Measurements from ENCODE around the gene HNRNPH3. TPM values are rescaled to one million over a fixed set of nuclear protein-coding genes. Genes with fewer than 3 reads are reported as not detected.

HNRNPH3 gene
- total RNA-seq, 1 donor from 2014 or later, result 90.1 TPM

GRCh38 chr10:68301301-68301700 lies 30.6 kb upstream of the HNRNPH3 start:
- Histone ChIP-seq H3K9me3 (ENCODE audit: insufficient read depth, low read depth, low read length) (no peaks in the 10 kb centered on the region), H3K4me2 (ENCODE audit: low read length) (no peak overlapping the region), H2AFZ (ENCODE audit: low read depth, low read length) (no peak overlapping the region), H3K27ac (ENCODE audit: low read depth, low read length) (no peak overlapping the region), H3K36me3 (ENCODE audit: insufficient read depth, low read length) (no peaks in the 10 kb centered on the region), H3K9ac (ENCODE audit: low read length) (no peak overlapping the region), H3K27me3 (ENCODE audit: insufficient read depth, low read length) (no peaks in the 10 kb centered on the region), H4K20me1 (ENCODE audit: insufficient read depth, low read length) (no peaks in the 10 kb centered on the region), H3K4me3 (ENCODE audit: insufficient read depth, low read depth, low read length) (no peak overlapping the region), H3K79me2 (ENCODE audit: insufficient read depth, low read length) (no peaks in the 10 kb centered on the region), H3K4me1 (ENCODE audit: insufficient read depth, low read length) (no peaks in the 10 kb centered on the region)
- Mint-ChIP-seq H3K27ac (ENCODE audit: unreplicated experiment) (no peak overlapping the region), H3K27me3 (ENCODE audit: low read depth, unreplicated experiment) (peaks cover 11% of the 10 kb centered on the region), H3K4me1 (ENCODE audit: low read depth, unreplicated experiment) (no peaks in the 10 kb centered on the region), H3K4me3 (ENCODE audit: unreplicated experiment) (peak overlapping the region; percentile 54), H3K36me3 (ENCODE audit: low read depth, unreplicated experiment) (no peaks in the 10 kb centered on the region), H3K9me3 (ENCODE audit: unreplicated experiment) (no peaks in the 10 kb centered on the region)
- FAIRE-seq (no peak), DNase-seq (ENCODE audit: low read depth) (no peak)
- TF ChIP-seq CTCF (IDR thresholded peaks at IDR 0.05; ENCODE audit: insufficient read depth, low read depth, low read length) (no peak), EZH2 (IDR thresholded peaks at IDR 0.05; ENCODE audit: insufficient read depth, low read length) (no peak)

GRCh38 chr10:68301790-68302502 lies 29.9 kb upstream of the HNRNPH3 start:
- Histone ChIP-seq H3K9me3 (ENCODE audit: insufficient read depth, low read depth, low read length) (no peaks in the 10 kb centered on the region), H3K4me1 (ENCODE audit: insufficient read depth, low read length) (no peaks in the 10 kb centered on the region), H4K20me1 (ENCODE audit: insufficient read depth, low read length) (no peaks in the 10 kb centered on the region), H3K27ac (ENCODE audit: low read depth, low read length) (no peak overlapping the region), H3K4me2 (ENCODE audit: low read length) (no peak overlapping the region), H3K27me3 (ENCODE audit: insufficient read depth, low read length) (no peaks in the 10 kb centered on the region), H3K9ac (ENCODE audit: low read length) (no peak overlapping the region), H3K36me3 (ENCODE audit: insufficient read depth, low read length) (no peaks in the 10 kb centered on the region), H2AFZ (ENCODE audit: low read depth, low read length) (no peak overlapping the region), H3K4me3 (ENCODE audit: insufficient read depth, low read depth, low read length) (no peak overlapping the region), H3K79me2 (ENCODE audit: insufficient read depth, low read length) (no peaks in the 10 kb centered on the region)
- Mint-ChIP-seq H3K9me3 (ENCODE audit: unreplicated experiment) (no peaks in the 10 kb centered on the region), H3K36me3 (ENCODE audit: low read depth, unreplicated experiment) (no peaks in the 10 kb centered on the region), H3K27ac (ENCODE audit: unreplicated experiment) (no peak overlapping the region), H3K27me3 (ENCODE audit: low read depth, unreplicated experiment) (peaks cover 11% of the 10 kb centered on the region), H3K4me3 (ENCODE audit: unreplicated experiment) (no peak overlapping the region), H3K4me1 (ENCODE audit: low read depth, unreplicated experiment) (peaks cover 2% of the 10 kb centered on the region)
- FAIRE-seq (no peak), DNase-seq (ENCODE audit: low read depth) (peak; percentile 60)
- TF ChIP-seq CTCF (IDR thresholded peaks at IDR 0.05; ENCODE audit: insufficient read depth, low read depth, low read length), result peak; percentile 66
- TF ChIP-seq EZH2 (IDR thresholded peaks at IDR 0.05; ENCODE audit: insufficient read depth, low read length), result no peak

GRCh38 chr10:68302503-68302823 lies 29.4 kb upstream of the HNRNPH3 start:
- DNase-seq (ENCODE audit: low read depth), result no peak
- H3K79me2 ChIP-seq (ENCODE audit: insufficient read depth, low read length), result no peaks in the 10 kb centered on the region
- no peaks in the 10 kb centered on the region for H3K36me3 ChIP-seq (ENCODE audit: insufficient read depth, low read length)
- H3K4me2 ChIP-seq (ENCODE audit: low read length), result no peak overlapping the region
- no peaks in the 10 kb centered on the region for H3K9me3 ChIP-seq (ENCODE audit: insufficient read depth, low read depth, low read length)
- H3K9me3 Mint-ChIP-seq (ENCODE audit: unreplicated experiment), result no peaks in the 10 kb centered on the region
- no peaks in the 10 kb centered on the region for H3K4me1 ChIP-seq (ENCODE audit: insufficient read depth, low read length)
- H3K4me1 Mint-ChIP-seq (ENCODE audit: low read depth, unreplicated experiment), result peaks cover 2% of the 10 kb centered on the region
- H3K4me3 Mint-ChIP-seq (ENCODE audit: unreplicated experiment), result no peak overlapping the region
- no peak overlapping the region for H3K27ac ChIP-seq (ENCODE audit: low read depth, low read length)
- no peak overlapping the region for H3K27ac Mint-ChIP-seq (ENCODE audit: unreplicated experiment)
- TF ChIP-seq EZH2 (IDR thresholded peaks at IDR 0.05; ENCODE audit: insufficient read depth, low read length) (no peak), CTCF (IDR thresholded peaks at IDR 0.05; ENCODE audit: insufficient read depth, low read depth, low read length) (no peak)
- no peak overlapping the region for H3K9ac ChIP-seq (ENCODE audit: low read length)
- no peak overlapping the region for H3K4me3 ChIP-seq (ENCODE audit: insufficient read depth, low read depth, low read length)
- H3K27me3 ChIP-seq (ENCODE audit: insufficient read depth, low read length), result no peaks in the 10 kb centered on the region
- H3K36me3 Mint-ChIP-seq (ENCODE audit: low read depth, unreplicated experiment), result no peaks in the 10 kb centered on the region
- H3K27me3 Mint-ChIP-seq (ENCODE audit: low read depth, unreplicated experiment), result peaks cover 11% of the 10 kb centered on the region
- no peak for FAIRE-seq
- no peaks in the 10 kb centered on the region for H4K20me1 ChIP-seq (ENCODE audit: insufficient read depth, low read length)
- H2AFZ ChIP-seq (ENCODE audit: low read depth, low read length), result no peak overlapping the region

Measured in astrocyte (in vitro differentiated cells and primary cell).